T-helper 2 cell treated with Interferon-gamma antibody and Interleukin-4, amounts not matched to agents 5 μg/mL and 100 μg/mL, for 36 hours (primary cell): ENCODE data around the gene EMCN.

Experiments
- DNase-seq: peaks from one replicate; pipeline ENCODE4 v3.0.0; 2021; ENCODE audit warnings: low spot score
- H3K27ac Mint-ChIP-seq: one replicate; pipeline ENCODE4 v1.8.0; 2021; ENCODE audit warnings: mild to moderate bottlenecking, mixed read lengths
- H3K27me3 Mint-ChIP-seq: one replicate; pipeline ENCODE4 v1.8.0; 2021; ENCODE audit warnings: low read depth, mixed read lengths
- H3K36me3 Mint-ChIP-seq: one replicate; pipeline ENCODE4 v1.8.0; 2021; ENCODE audit warnings: low read depth, mixed read lengths
- H3K4me1 Mint-ChIP-seq: one replicate; pipeline ENCODE4 v1.8.0; 2021; ENCODE audit warnings: low read depth, mixed read lengths
- H3K4me3 Mint-ChIP-seq: one replicate; pipeline ENCODE4 v1.8.0; 2022; ENCODE audit warnings: mild to moderate bottlenecking, moderate library complexity, mixed read lengths
- H3K9me3 Mint-ChIP-seq: one replicate; pipeline ENCODE4 v1.8.0; 2021; ENCODE audit warnings: mixed read lengths

Gene EMCN

DNA sequence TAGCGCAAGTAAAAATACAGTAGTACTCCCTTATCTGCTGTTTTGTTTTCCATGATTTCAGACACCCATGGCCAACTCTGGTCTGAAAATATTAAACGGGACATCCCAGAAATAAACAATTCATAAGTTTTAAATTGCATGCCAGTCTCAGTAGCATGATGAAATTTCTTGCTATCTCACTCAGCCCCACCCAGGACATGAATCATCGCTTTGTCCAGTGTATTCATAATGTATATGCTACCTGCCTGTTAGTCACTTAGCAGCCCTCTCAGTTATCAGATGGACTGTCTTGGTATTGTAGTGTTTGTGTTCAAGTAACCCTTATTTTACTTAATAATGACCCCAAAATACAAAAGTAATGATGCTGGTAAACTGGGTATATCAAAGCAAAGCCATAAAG lies 169.3 kb downstream of the EMCN start:
- Mint-ChIP-seq H3K9me3 (peaks cover 4% of the 10 kb centered on the region), H3K27ac (no peak overlapping the region), H3K27me3 (no peaks in the 10 kb centered on the region), H3K4me1 (no peaks in the 10 kb centered on the region), H3K36me3 (no peaks in the 10 kb centered on the region), H3K4me3 (no peak overlapping the region)
- DNase-seq: no peak

- peaks cover 4% of the 10 kb centered on the region for H3K9me3 Mint-ChIP-seq
- no peak for DNase-seq
- no peaks in the 10 kb centered on the region for H3K27me3 Mint-ChIP-seq
- no peaks in the 10 kb centered on the region for H3K4me1 Mint-ChIP-seq
- H3K27ac Mint-ChIP-seq: no peak overlapping the region
- no peaks in the 10 kb centered on the region for H3K36me3 Mint-ChIP-seq
- no peak overlapping the region for H3K4me3 Mint-ChIP-seq
Measured at GRCh38 chr4:100347241-100347640, 170.6 kb downstream of the EMCN start.

DNA sequence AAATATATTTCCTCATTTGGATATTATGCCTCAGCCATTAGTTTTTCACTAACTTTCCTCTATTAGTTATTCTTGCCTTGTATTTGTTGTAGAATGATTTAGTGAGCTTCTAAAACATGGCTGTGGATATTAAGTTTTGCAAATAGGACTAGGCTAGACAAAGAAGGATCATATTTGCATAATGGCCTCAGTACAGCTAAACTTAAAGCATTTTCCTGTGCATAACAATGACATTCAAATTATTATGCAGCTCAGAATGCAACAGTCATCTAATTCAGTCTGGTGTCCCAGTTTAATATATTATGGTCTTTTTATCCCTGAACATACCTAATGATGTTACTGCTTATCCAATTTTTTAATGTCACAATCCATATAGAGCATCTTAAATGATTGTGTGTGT lies 172.2 kb downstream of the EMCN start:
- no peak overlapping the region for H3K4me3 Mint-ChIP-seq
- no peaks in the 10 kb centered on the region for H3K27me3 Mint-ChIP-seq
- no peaks in the 10 kb centered on the region for H3K4me1 Mint-ChIP-seq
- no peak for DNase-seq
- H3K36me3 Mint-ChIP-seq: no peaks in the 10 kb centered on the region
- no peaks in the 10 kb centered on the region for H3K9me3 Mint-ChIP-seq
- no peak overlapping the region for H3K27ac Mint-ChIP-seq
